ENCODE results near the gene CPLX4.

CPLX4 gene

GRCh38 chr18:59278793-59279192 is 39.7 kb downstream of the CPLX4 start:
- DNase-seq = no peak
- in situ Hi-C loops (cut with HindIII; ENCODE audit: low pct_ligation_motif_present, low sequenced_read_pairs) = no loop called here
- no peak overlapping the region for H3K4me3 ChIP-seq (ENCODE audit: low read depth, low read length)
- H3K27ac ChIP-seq = no peak overlapping the region
- peaks cover 62% of the 10 kb centered on the region for H3K27me3 ChIP-seq (replicated peaks)
- H3K36me3 ChIP-seq (replicated peaks) = no peaks in the 10 kb centered on the region
- TF ChIP-seq, protein P1, sequence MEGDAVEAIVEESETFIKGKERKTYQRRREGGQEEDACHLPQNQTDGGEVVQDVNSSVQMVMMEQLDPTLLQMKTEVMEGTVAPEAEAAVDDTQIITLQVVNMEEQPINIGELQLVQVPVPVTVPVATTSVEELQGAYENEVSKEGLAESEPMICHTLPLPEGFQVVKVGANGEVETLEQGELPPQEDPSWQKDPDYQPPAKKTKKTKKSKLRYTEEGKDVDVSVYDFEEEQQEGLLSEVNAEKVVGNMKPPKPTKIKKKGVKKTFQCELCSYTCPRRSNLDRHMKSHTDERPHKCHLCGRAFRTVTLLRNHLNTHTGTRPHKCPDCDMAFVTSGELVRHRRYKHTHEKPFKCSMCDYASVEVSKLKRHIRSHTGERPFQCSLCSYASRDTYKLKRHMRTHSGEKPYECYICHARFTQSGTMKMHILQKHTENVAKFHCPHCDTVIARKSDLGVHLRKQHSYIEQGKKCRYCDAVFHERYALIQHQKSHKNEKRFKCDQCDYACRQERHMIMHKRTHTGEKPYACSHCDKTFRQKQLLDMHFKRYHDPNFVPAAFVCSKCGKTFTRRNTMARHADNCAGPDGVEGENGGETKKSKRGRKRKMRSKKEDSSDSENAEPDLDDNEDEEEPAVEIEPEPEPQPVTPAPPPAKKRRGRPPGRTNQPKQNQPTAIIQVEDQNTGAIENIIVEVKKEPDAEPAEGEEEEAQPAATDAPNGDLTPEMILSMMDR (IDR thresholded peaks at IDR 0.05; ENCODE audit: low read depth, low read length, missing control alignments) = no peak

DNA sequence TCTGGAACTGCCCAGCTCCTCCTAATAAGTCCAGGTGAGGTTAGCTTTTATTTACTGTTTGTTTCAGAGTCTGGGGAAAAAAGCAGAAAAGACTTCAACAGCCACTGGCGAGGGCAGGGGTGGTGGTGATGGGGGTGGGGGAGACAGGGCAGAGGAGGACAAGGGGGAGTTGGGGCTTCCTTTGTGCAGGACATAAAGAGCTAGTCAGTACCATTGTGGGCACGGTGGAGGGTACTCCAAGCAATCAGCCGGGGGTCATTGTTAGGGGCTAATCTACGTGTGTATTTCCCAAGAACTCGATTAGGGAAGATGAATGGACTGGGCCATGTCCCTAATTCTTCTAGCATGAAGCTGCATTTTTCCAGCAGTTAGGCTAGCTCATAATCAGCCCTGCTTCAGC is 42.4 kb downstream of the CPLX4 start:
- no peak for DNase-seq
- Histone ChIP-seq H3K27ac (no peak overlapping the region), H3K4me3 (ENCODE audit: low read depth, low read length) (no peak overlapping the region), H3K27me3 (replicated peaks) (peaks cover 81% of the 10 kb centered on the region), H3K36me3 (replicated peaks) (no peaks in the 10 kb centered on the region)
- TF ChIP-seq, protein P1 (IDR thresholded peaks at IDR 0.05; ENCODE audit: low read depth, low read length, missing control alignments) = no peak
- in situ Hi-C loops (cut with HindIII; ENCODE audit: low pct_ligation_motif_present, low sequenced_read_pairs) = no loop called here

DNA sequence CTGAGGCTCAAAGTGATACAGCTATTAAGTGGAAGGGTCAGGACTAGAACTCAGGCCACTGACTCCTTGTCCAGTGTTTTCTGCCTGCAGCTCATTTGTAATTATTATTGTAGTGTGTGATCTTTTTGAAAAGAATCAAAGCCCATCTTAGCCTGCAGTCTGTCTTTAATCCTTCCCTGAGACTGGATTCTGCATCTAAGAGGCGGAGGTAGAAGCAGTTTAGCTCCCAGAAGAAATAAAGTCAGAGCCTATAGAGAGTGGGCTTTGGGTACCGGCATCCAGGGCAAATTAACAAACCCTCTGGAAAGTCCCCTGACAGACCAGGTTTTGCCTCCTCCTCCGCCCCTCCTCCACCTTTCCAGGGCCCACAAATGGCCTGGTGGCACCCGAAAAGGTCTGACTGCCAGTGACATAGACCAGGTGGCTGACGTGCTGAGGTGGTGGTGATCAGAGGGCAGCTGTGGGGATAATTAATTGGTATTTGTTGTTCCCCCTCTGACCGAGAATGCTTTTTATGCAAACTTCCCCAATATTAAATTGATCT is 43.0 kb downstream of the CPLX4 start:
- DNase-seq = no peak
- H3K27me3 ChIP-seq (replicated peaks) = peaks cover 86% of the 10 kb centered on the region
- H3K36me3 ChIP-seq (replicated peaks) = no peaks in the 10 kb centered on the region
- in situ Hi-C loops (cut with HindIII; ENCODE audit: low pct_ligation_motif_present, low sequenced_read_pairs) = no loop called here
- TF ChIP-seq, protein P1 (IDR thresholded peaks at IDR 0.05; ENCODE audit: low read depth, low read length, missing control alignments) = no peak
- no peak overlapping the region for H3K4me3 ChIP-seq (ENCODE audit: low read depth, low read length)
- no peak overlapping the region for H3K27ac ChIP-seq

DNA sequence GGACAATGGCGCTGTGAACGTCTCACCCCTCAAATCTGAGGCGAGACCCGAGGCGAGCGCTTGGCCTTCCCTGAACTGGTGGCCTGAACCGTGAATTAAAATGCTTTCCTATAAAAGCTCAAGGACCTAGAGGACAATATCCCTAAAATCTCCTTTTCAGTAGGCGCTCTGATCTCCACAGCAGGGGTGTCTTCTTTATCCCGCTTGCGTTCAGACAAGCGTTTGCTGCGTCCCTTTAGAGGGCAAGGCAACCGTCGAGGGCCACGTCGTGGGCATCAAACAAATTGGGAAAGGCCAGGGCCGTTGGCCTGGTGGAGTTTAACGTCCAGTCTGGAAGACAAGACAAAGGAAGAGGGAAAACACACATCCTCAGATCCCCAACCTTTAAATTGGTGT is 43.9 kb downstream of the CPLX4 start:
- in situ Hi-C loops (cut with HindIII; ENCODE audit: low pct_ligation_motif_present, low sequenced_read_pairs) = no loop called here
- Histone ChIP-seq H3K36me3 (replicated peaks) (no peaks in the 10 kb centered on the region), H3K27me3 (replicated peaks) (peaks cover 87% of the 10 kb centered on the region), H3K27ac (no peak overlapping the region), H3K4me3 (ENCODE audit: low read depth, low read length) (no peak overlapping the region)
- DNase-seq = no peak
- TF ChIP-seq, protein P1 (IDR thresholded peaks at IDR 0.05; ENCODE audit: low read depth, low read length, missing control alignments) = no peak

- no peaks in the 10 kb centered on the region for H3K36me3 ChIP-seq (replicated peaks)
- in situ Hi-C loops (cut with HindIII; ENCODE audit: low pct_ligation_motif_present, low sequenced_read_pairs) = no loop called here
- no peak for DNase-seq
- H3K4me3 ChIP-seq (ENCODE audit: low read depth, low read length) = no peak overlapping the region
- H3K27ac ChIP-seq = no peak overlapping the region
- TF ChIP-seq, protein P1 (IDR thresholded peaks at IDR 0.05; ENCODE audit: low read depth, low read length, missing control alignments) = no peak
- peaks cover 89% of the 10 kb centered on the region for H3K27me3 ChIP-seq (replicated peaks)
Measured at GRCh38 chr18:59273759-59274532, 44.5 kb downstream of the CPLX4 start.

Data from brain microvascular endothelial cell (primary cell).